SKM-1 (cell line): Measurements from ENCODE around the gene RPS15.

Experiments used
- DNase-seq: peaks from one replicate; lab custom pipeline; 2025; ENCODE audit not compliant: unreplicated experiment; lab: John Stamatoyannopoulos, UW

The RPS15 gene

GRCh38 chr19:1438035-1438932 is at the start of gene RPS15:
Gene RPS15 (plus strand): TSS chr19:1438396. CDS start chr19:1438426, 30 bp downstream.
- DNase-seq, result peak; percentile 92

- no peak for DNase-seq
These were observed 49.6 kb upstream of the RPS15 start for GRCh38 chr19:1388637-1389026.

GRCh38 chr19:1389033-1389940 is 48.9 kb upstream of the RPS15 start:
- DNase-seq, result no peak

GRCh38 chr19:1390890-1391423 is 47.2 kb upstream of the RPS15 start:
- no peak for DNase-seq

- DNase-seq, result no peak
These were observed 45.8 kb upstream of the RPS15 start for GRCh38 chr19:1392407-1392806.

- DNase-seq, result no peak
These were observed 45.2 kb upstream of the RPS15 start for GRCh38 chr19:1392939-1393530.

GRCh38 chr19:1393841-1394240 is 44.4 kb upstream of the RPS15 start:
- no peak for DNase-seq

- DNase-seq, result no peak
These were observed 43.7 kb upstream of the RPS15 start for GRCh38 chr19:1394252-1395193.

GRCh38 chr19:1395194-1396018 is 42.8 kb upstream of the RPS15 start:
- no peak for DNase-seq

GRCh38 chr19:1396019-1396767 is 42.0 kb upstream of the RPS15 start:
- no peak for DNase-seq

GRCh38 chr19:1396768-1397679 is 41.2 kb upstream of the RPS15 start:
- no peak for DNase-seq

- DNase-seq, result no peak
These were observed 40.4 kb upstream of the RPS15 start for GRCh38 chr19:1397838-1398237.

GRCh38 chr19:1399079-1399478 is 39.1 kb upstream of the RPS15 start:
- DNase-seq, result no peak

- no peak for DNase-seq
These were observed 38.5 kb upstream of the RPS15 start for GRCh38 chr19:1399745-1400144.

GRCh38 chr19:1400281-1401137 is 37.7 kb upstream of the RPS15 start:
- DNase-seq, result no peak

- DNase-seq, result no peak
These were observed 36.9 kb upstream of the RPS15 start, which contains the start of gene GAMT for GRCh38 chr19:1401138-1401888. Gene GAMT (minus strand): TSS chr19:1401542. CDS start chr19:1401476, 66 bp downstream.
